SJSA1 (cell line): Measurements from ENCODE around the gene CRYBB3. TPM values are rescaled to one million over a fixed set of nuclear protein-coding genes. Genes with fewer than 3 reads are reported as not detected.

Source experiments
- DNase-seq, 2 experiments: peaks; one replicate each; pipeline ENCODE4 v3.0.0-alpha.2; 2015 to 2020; ENCODE audit warnings: low spot score in 2 of 2, low read depth in 1 of 2
- H3K27ac ChIP-seq: fragments of 250-450 bp; sonication (Bioruptor Pico); 2 replicates; pipeline ENCODE4 v1.5.1; 2020; ENCODE audit warnings: mild to moderate bottlenecking, moderate library complexity
- H3K27me3 ChIP-seq: fragments of 250-450 bp; sonication (Bioruptor Pico); replicated peaks from 2 replicates; pipeline ENCODE4 v1.5.1; 2020; ENCODE audit warnings: mild to moderate bottlenecking, moderate library complexity
- H3K36me3 ChIP-seq: fragments of 250-450 bp; sonication (Bioruptor Pico); 2 replicates; pipeline ENCODE4 v1.5.1; 2020; ENCODE audit warnings: mild to moderate bottlenecking
- H3K4me1 ChIP-seq: fragments of 250-450 bp; sonication (Bioruptor Pico); replicated peaks from 2 replicates; pipeline ENCODE4 v1.6.1; 2021; ENCODE audit warnings: mild to moderate bottlenecking
- H3K4me3 ChIP-seq: fragments of 250-450 bp; sonication (Bioruptor Pico); 2 replicates; pipeline ENCODE4 v1.5.1; 2020; ENCODE audit warnings: mild to moderate bottlenecking
- H3K9me3 ChIP-seq: fragments of 250-450 bp; sonication (Bioruptor Pico); replicated peaks from 2 replicates; pipeline ENCODE4 v1.5.1; 2020; ENCODE audit warnings: mild to moderate bottlenecking
- total RNA-seq: library from RNA; depleted of rRNA; stranded (reverse); fragments of >200 nt; shearing (Covaris generic); gene quantifications from 2 replicates; pipeline ENCODE4 v1.2.3, GENCODE V29; 2014

Gene CRYBB3
- total RNA-seq, 1 experiment from 2014 or later: not detected

DNA sequence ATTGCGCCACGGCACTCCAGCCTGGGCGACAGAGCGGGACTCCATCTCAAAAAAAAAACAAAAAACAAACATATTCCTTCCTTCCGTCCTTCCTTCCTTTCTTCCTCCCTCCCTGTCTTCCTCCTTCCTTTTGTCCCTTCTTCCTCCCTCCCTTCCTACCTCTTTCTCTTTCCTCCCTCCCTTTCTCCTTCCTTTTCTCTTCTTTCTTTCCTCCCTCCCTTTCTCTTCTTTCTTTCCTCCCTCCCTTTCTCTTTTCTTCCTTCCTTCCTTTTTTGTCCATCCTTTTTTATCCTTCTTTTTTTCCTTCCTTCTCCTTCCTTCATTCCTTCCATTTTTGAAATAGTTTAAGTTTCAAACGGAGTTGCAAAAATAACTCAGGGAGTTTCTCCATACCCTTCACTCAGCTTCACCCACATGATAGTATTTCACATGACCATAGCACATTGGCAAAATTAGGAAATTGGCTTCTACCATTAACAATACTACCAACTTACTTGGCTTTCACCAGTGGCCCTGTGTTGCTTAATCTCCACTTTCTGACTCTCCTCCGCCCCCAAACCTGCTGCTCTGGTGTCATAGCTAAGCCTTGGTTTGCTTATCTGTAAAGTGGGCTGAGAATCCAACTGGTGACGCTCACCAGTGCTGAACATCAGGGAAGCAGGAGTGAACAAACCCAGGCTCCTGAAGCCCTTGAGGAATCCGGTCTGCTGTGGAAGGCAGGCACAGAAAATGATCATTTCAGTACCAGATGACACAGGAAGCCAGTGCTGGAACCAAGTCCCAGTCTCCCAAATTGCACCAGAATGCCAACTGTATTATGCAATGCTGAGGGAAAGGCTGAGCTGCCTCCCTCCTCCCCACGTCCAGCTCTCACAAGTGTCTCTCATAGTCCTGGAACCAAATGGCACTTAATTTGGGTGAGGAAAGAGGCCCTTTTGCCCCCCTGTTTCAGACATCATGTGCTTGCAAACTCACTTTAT lies 17.2 kb upstream of the CRYBB3 start:
- Histone ChIP-seq H3K4me1 (no peaks in the 10 kb centered on the region), H3K27me3 (no peaks in the 10 kb centered on the region)
- no peak for DNase-seq

DNA sequence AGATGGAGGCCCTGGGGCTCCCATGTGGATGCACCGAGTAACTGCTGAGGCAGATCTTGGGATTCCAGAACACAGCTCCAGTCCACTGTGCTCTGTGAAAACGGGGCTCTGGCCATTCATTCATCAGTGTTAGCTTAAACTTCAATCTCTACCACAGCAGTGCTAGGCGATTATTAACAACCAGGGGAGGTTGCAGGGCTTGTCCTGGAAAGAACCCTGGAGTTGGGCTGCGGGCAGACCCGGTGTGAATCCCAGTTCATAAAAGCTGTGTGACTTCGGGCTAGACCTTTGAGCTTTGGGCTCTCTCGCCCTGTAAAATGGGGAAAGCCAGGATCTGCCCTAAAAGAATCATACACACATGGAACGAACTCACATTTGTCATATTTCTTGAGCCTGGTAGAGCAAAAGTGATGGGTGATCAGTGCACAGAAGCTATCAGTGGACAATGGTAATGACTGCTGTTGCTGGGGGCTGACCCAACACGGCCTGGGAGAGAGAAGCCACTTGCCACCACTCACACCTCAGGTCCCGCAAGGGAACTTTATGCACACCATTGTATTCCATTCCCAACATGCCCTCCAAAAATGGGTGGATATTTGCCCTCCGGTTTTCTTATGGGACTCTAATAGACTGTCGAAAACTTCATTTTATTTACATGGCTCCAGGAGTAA lies 15.6 kb upstream of the CRYBB3 start:
- DNase-seq: no peak
- Histone ChIP-seq H3K9me3 (no peaks in the 10 kb centered on the region), H3K4me1 (no peaks in the 10 kb centered on the region), H3K36me3 (no peaks in the 10 kb centered on the region), H3K27me3 (no peaks in the 10 kb centered on the region; the same call in 1 of the 2 replicates), H3K4me3 (no peak overlapping the region), H3K27ac (no peak overlapping the region)

More for the DNA sequence above, 17.2 kb upstream of the CRYBB3 start:
- H3K4me3 ChIP-seq: no peak overlapping the region
- H3K9me3 ChIP-seq: no peaks in the 10 kb centered on the region
- H3K27ac ChIP-seq: no peak overlapping the region
- no peaks in the 10 kb centered on the region for H3K36me3 ChIP-seq

DNA sequence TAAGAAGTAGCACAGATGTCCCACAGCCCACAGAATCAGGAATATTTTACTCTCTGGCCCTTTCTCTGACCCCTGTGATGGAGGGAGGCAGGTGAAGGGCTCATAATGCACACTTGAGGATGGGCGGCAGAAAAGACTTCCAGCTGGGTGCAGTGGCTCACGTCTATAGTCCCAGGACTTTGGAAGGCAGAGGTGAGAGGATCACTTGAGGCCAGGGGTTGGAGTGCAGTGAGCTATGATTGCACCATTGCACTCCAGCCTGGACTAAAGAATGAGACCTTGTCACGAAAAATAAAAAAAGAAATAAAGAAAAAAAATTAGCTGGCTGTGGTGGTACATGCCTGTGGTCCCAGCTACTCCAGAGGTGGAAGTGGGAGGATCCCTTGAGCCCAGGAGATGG lies 13.5 kb upstream of the CRYBB3 start:
- Histone ChIP-seq H3K4me3 (no peak overlapping the region), H3K27me3 (no peaks in the 10 kb centered on the region; the same call in 1 of the 2 replicates), H3K4me1 (no peaks in the 10 kb centered on the region), H3K9me3 (no peaks in the 10 kb centered on the region), H3K36me3 (no peaks in the 10 kb centered on the region), H3K27ac (no peak overlapping the region)
- no peak for DNase-seq

DNA sequence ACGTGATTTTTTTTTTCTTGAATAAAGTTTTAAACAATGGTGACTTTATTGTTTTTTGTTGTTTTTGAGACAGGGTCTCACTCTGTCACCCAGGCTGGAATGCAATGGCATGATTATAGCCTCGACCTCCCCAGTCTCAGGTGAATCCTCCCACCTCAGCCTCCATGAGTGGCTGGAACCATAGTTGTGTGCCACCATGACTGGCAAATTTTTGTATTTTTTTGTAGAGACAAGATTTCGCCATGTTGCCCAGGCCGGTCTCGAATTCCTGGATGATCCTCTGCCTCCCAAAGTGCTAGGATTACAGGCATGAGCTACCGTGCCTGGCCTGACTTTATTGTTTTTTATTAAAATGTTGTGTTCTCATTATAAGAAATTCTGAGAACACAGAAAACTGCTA lies 12.2 kb upstream of the CRYBB3 start:
- no peaks in the 10 kb centered on the region for H3K9me3 ChIP-seq
- H3K4me3 ChIP-seq: no peak overlapping the region
- no peak for DNase-seq
- no peak overlapping the region for H3K27ac ChIP-seq
- H3K4me1 ChIP-seq: no peaks in the 10 kb centered on the region
- H3K27me3 ChIP-seq: no peaks in the 10 kb centered on the region; the same call in 1 of the 2 replicates
- no peaks in the 10 kb centered on the region for H3K36me3 ChIP-seq

DNA sequence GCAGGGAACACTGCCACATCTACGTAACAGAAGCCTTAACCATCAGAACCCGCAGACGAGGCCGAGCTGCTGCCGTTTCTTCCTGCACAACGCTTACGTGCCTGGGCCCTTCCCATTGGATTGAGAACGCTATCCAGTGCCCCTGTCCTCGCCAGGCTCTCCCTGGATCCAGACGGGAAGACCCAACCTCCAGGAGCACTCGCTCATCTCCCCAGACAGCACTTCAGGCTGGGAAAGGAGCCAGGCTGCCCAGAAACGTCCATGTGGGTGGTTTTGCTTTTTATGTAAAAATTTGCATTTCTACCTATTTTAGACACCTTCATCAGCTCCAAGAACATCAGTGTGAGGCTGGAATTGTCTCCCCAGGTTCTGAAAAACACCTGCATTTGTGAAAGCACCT lies 7.3 kb upstream of the CRYBB3 start:
- H3K4me1 ChIP-seq: no peaks in the 10 kb centered on the region
- no peaks in the 10 kb centered on the region; the same call in 1 of the 2 replicates for H3K27me3 ChIP-seq

DNA sequence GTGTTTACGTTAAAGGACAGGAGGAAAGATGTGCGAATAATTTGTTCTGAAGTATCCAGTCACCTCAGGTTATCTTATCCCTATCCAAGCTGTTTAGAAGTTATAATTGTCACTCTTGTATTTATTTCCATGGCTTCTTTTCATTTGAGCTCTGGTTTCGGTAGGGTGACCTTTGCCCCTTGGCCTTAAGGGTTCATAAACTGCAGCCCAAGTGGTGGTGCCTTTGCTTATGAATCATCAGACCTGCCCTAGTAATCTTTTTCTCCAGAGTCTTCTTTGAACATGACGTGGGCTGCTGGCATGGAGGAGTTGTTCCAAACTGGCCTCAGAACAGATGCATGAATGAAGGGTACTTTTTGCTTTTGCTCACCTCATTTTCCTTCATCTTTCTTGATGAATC lies 6.5 kb upstream of the CRYBB3 start:
- no peak for DNase-seq
- H3K4me3 ChIP-seq: no peak overlapping the region
- no peaks in the 10 kb centered on the region; the same call in 1 of the 2 replicates for H3K27me3 ChIP-seq
- H3K9me3 ChIP-seq: no peaks in the 10 kb centered on the region
- no peaks in the 10 kb centered on the region for H3K4me1 ChIP-seq
- no peaks in the 10 kb centered on the region for H3K36me3 ChIP-seq
- no peak overlapping the region for H3K27ac ChIP-seq

More for the DNA sequence above, 7.3 kb upstream of the CRYBB3 start:
- Histone ChIP-seq H3K4me3 (no peak overlapping the region), H3K27ac (no peak overlapping the region), H3K9me3 (no peaks in the 10 kb centered on the region), H3K36me3 (no peaks in the 10 kb centered on the region)
- no peak for DNase-seq

DNA sequence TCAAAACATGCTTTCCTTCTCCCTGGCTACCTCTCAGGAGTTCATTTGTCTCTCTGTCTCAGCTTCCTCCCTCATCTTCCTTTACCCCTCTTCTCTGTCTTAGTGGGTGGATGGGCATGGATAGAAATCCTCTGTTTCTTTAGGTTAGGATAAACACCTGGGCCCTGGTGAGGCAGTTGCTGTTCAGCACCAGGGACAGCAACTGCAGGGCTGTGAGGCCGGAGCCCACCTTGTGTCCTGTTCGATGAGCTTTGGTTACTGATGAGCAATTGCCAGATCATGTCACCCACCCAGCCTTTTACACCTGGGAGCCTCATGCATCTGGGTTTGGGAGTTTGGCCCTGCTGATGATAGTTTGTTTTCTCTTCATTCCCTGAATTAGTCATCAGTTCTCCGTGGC lies 6.1 kb upstream of the CRYBB3 start:
- H3K9me3 ChIP-seq: no peaks in the 10 kb centered on the region
- no peaks in the 10 kb centered on the region for H3K36me3 ChIP-seq
- H3K27ac ChIP-seq: no peak overlapping the region
- no peaks in the 10 kb centered on the region for H3K27me3 ChIP-seq
- no peaks in the 10 kb centered on the region for H3K4me1 ChIP-seq
- no peak overlapping the region for H3K4me3 ChIP-seq
- no peak for DNase-seq

DNA sequence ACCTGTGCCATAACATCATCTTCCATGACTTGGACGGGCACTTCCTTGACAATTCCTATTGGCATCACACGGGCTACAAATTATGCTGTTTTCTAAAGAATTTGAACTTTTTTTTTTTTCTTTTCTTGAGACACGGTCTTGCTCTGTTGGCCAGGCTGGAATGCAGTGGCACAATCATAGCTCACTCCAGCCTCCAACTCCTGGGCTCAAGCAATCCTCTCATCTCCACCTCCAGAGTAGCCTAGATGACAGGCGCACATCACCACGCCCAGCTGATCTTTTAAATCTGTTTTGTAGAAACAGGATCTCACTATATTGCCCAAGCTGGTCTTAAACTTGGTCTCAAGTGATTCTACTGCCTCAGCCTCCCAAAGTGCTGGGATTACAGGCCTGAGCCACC lies 3.3 kb upstream of the CRYBB3 start:
- H3K4me1 ChIP-seq: no peaks in the 10 kb centered on the region
- H3K27ac ChIP-seq: no peak overlapping the region
- no peak overlapping the region for H3K4me3 ChIP-seq
- no peaks in the 10 kb centered on the region for H3K9me3 ChIP-seq
- no peak for DNase-seq
- H3K27me3 ChIP-seq: no peaks in the 10 kb centered on the region
- no peaks in the 10 kb centered on the region for H3K36me3 ChIP-seq

DNA sequence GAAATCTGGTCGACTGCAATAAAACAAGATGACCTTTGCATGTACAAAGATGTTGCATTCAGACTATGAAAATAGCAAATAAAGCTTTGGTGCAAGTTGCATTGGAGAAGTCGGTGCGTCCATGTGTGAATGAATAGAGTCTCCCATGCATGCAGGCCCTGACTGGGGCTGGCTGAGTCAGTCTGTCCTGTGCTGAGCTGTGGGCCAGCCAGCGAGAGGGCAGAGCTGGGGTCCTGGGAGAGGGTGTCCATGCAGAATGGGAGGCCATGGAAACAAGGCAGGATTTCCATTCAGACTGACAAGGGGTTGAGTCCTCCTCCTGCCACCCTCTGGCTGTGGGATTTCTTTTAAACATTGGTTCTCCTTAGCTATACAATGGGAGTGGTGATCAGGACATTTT lies 2.3 kb upstream of the CRYBB3 start:
- Histone ChIP-seq H3K27ac (no peak overlapping the region), H3K4me3 (no peak overlapping the region)
- DNase-seq: no peak

DNA sequence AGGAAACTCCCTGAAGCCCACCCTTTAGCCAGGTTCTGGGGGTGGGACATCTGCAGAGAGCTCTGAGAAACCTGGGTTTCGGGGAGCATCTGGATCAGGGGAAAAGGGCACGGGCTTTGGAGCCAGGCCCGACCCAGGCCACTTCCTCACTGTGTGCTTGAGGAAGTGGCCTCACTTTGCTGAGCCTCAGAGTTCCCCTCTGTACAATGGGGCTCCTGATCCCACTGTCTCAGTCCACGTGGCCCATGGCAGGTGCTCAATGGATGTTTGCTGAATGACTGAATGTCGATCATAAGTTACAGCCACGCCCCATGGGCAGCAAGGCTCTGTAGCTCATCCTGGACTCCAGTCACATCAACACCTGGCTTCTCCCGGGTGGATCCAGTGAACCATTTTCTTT lies 1.3 kb downstream of the CRYBB3 start:
- H3K4me1 ChIP-seq: no peaks in the 10 kb centered on the region
- DNase-seq: no peak
- H3K9me3 ChIP-seq: no peaks in the 10 kb centered on the region
- no peak overlapping the region for H3K4me3 ChIP-seq
- no peaks in the 10 kb centered on the region for H3K36me3 ChIP-seq
- 0 out of 2 replicates have a peak, but pooled peaks cover 3% of the 10 kb centered on the region for H3K27me3 ChIP-seq
- no peak overlapping the region for H3K27ac ChIP-seq

More for the DNA sequence above, 2.3 kb upstream of the CRYBB3 start:
- Histone ChIP-seq H3K36me3 (no peaks in the 10 kb centered on the region), H3K27me3 (no peaks in the 10 kb centered on the region), H3K4me1 (no peaks in the 10 kb centered on the region), H3K9me3 (no peaks in the 10 kb centered on the region)

DNA sequence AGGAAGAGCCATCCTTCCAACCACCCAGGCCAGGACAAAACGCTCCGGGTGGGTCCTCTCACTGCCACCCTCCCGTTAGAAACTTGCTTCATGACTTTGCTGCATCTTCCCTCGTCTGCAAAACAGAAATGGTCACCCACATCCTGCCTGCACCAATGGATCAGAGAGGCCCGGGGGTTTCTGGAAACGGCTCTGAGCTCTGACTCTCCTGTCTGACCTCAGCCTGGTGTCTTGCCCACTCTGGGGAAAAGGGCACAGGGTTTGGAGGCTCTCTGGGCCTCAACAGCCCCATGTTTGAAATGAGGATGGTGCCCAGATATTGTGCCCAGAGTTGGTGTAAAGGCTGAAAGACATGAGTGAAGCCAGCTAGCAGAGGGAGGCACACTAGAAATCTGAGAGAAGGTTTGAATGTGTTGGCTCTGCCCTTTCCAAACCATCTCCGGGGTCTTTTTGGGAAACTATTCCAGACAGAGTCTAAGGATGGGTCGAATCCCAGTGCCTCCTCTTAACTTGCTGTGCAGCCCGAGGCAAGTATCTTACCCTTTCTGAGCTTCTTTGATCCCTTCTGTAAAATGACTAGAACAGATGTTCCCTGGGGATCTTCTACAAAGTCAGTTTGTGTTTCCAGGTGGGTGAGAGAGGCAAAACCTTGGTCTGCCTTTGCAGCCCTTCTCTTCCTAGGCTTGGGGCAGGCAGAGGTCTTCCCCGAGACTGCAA lies 2.1 kb downstream of the CRYBB3 start:
- H3K36me3 ChIP-seq: no peaks in the 10 kb centered on the region
- H3K27ac ChIP-seq: no peak overlapping the region
- no peaks in the 10 kb centered on the region for H3K9me3 ChIP-seq
- H3K4me1 ChIP-seq: no peaks in the 10 kb centered on the region
- no peak overlapping the region for H3K4me3 ChIP-seq
- DNase-seq: no peak
- 0 out of 2 replicates have a peak, but pooled peaks cover 3% of the 10 kb centered on the region for H3K27me3 ChIP-seq

DNA sequence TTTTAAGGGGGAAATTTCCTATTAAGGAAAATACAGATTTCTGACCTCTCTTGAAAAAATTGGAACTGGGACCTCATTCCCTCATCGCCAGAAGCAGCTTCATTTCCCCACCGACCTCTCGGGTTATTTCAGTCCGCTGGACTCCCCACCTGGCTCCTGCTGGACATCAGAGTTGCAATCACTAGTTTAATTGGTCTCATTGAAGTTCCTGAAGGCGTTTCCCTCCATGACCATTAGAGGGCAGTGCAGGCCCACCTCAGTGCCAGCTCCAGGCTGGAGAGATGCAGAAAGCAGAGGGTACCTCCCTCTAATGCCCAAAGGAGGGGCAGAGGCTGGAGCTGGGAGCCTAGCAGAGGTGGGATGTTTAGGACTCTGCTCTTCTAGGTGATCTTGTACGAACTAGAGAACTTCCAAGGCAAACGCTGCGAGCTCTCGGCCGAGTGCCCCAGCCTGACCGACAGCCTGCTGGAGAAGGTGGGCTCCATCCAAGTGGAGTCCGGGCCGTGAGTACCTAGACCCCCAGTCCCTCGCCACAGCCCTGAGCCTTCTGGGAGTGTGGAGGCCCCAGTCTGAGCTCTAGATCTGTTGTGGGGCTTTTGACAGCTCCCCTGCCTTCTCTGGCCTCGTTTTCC lies 2.7 kb downstream of the CRYBB3 start:
- no peak overlapping the region for H3K27ac ChIP-seq
- no peaks in the 10 kb centered on the region for H3K4me1 ChIP-seq
- H3K9me3 ChIP-seq: no peaks in the 10 kb centered on the region
- no peak overlapping the region for H3K4me3 ChIP-seq
- DNase-seq: peak; percentile 34 to 60
- 0 out of 2 replicates have a peak, but pooled peaks cover 3% of the 10 kb centered on the region for H3K27me3 ChIP-seq
- H3K36me3 ChIP-seq: no peaks in the 10 kb centered on the region

DNA sequence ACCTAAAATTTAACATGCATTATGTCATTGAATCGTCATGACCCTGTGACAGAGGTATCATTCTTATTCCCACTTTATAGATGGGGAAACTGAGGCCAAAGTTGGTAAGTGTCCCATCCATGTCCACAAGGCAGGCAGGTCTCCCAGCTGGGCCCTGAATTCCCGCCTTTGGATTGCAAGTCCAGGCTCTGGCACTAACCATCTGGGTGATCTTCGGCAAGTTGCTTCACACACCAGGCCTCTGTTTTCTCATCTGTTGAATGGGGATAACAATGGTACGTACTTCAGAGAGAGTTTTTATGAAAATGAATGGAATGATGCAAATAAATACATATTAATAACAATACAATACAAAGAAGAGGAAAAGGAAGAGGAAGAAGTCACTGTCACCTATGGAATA lies 3.4 kb downstream of the CRYBB3 start:
- Histone ChIP-seq H3K4me3 (no peak overlapping the region), H3K27me3 (0 out of 2 replicates have a peak, but pooled peaks cover 3% of the 10 kb centered on the region), H3K27ac (no peak overlapping the region), H3K36me3 (no peaks in the 10 kb centered on the region), H3K9me3 (no peaks in the 10 kb centered on the region), H3K4me1 (no peaks in the 10 kb centered on the region)
- no peak for DNase-seq
